HG03442 (cell line): ENCODE results near the gene PRPF39.
"Not testable (repeated sequence)": the region's sequence is repeated elsewhere in the genome, so short reads cannot be mapped to it uniquely, and the experiment has no call there.

Experiments used
- ATAC-seq: cut with Tn5 transposase; IDR thresholded peaks from one replicate; pipeline ENCODE4 v1.9.1; 2021; ENCODE audit warnings: mild to moderate bottlenecking, moderate library complexity; ENCODE audit not compliant: unreplicated experiment

The PRPF39 gene

GRCh38 chr14:45135659-45136395, 51.9 kb downstream of the PRPF39 start, which contains the start of gene FANCM:
FANCM (plus strand) TSS chr14:45135930; CDS start chr14:45136032, 102 bp downstream.
- ATAC-seq, result peak; percentile 30

GRCh38 chr14:45136399-45136798, 52.5 kb downstream of the PRPF39 start:
- ATAC-seq, result no peak

- ATAC-seq, result no peak
Measured at GRCh38 chr14:45140661-45141187, 56.8 kb downstream of the PRPF39 start.

- not testable (repeated sequence) for ATAC-seq
Measured at GRCh38 chr14:45142083-45142482, 58.2 kb downstream of the PRPF39 start.

- ATAC-seq, result peak; percentile 69
Measured at GRCh38 chr14:45144658-45145057, 60.7 kb downstream of the PRPF39 start.

GRCh38 chr14:45145214-45145613, 61.3 kb downstream of the PRPF39 start:
- ATAC-seq, result peak; percentile 71

GRCh38 chr14:45149602-45150001, 65.7 kb downstream of the PRPF39 start:
- no peak for ATAC-seq

- ATAC-seq, result no peak
Measured at GRCh38 chr14:45150386-45150890, 66.5 kb downstream of the PRPF39 start.

- ATAC-seq, result peak; percentile 80
Measured at GRCh38 chr14:45156067-45156466, 72.2 kb downstream of the PRPF39 start.
